ENCODE data around the gene EFEMP1. TPM values are rescaled to one million over a fixed set of nuclear protein-coding genes. Genes with fewer than 3 reads are reported as not detected.
"Not testable (repeated sequence)": the region's sequence is repeated elsewhere in the genome, so short reads cannot be mapped to it uniquely, and the experiment has no call there.

EFEMP1 gene
- total RNA-seq, 1 donor from 2014 or later, result 2.3 TPM

GRCh38 chr2:55843096-55843993 is 80.2 kb downstream of the EFEMP1 start:
- no peaks in the 10 kb centered on the region for H3K27me3 Mint-ChIP-seq (ENCODE audit: unreplicated experiment)
- no peaks in the 10 kb centered on the region for H3K4me1 Mint-ChIP-seq (ENCODE audit: unreplicated experiment)
- H3K4me3 Mint-ChIP-seq (ENCODE audit: unreplicated experiment), result no peak overlapping the region
- H3K36me3 Mint-ChIP-seq (ENCODE audit: low read depth, unreplicated experiment), result no peaks in the 10 kb centered on the region
- no peak for DNase-seq (ENCODE audit: low spot score)
- TF ChIP-seq, protein P1, sequence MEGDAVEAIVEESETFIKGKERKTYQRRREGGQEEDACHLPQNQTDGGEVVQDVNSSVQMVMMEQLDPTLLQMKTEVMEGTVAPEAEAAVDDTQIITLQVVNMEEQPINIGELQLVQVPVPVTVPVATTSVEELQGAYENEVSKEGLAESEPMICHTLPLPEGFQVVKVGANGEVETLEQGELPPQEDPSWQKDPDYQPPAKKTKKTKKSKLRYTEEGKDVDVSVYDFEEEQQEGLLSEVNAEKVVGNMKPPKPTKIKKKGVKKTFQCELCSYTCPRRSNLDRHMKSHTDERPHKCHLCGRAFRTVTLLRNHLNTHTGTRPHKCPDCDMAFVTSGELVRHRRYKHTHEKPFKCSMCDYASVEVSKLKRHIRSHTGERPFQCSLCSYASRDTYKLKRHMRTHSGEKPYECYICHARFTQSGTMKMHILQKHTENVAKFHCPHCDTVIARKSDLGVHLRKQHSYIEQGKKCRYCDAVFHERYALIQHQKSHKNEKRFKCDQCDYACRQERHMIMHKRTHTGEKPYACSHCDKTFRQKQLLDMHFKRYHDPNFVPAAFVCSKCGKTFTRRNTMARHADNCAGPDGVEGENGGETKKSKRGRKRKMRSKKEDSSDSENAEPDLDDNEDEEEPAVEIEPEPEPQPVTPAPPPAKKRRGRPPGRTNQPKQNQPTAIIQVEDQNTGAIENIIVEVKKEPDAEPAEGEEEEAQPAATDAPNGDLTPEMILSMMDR (IDR thresholded peaks at IDR 0.05; ENCODE audit: unreplicated experiment), result no peak
- H3K27ac Mint-ChIP-seq (ENCODE audit: unreplicated experiment), result no peak overlapping the region
- H3K9me3 Mint-ChIP-seq (ENCODE audit: unreplicated experiment), result no peaks in the 10 kb centered on the region

DNA sequence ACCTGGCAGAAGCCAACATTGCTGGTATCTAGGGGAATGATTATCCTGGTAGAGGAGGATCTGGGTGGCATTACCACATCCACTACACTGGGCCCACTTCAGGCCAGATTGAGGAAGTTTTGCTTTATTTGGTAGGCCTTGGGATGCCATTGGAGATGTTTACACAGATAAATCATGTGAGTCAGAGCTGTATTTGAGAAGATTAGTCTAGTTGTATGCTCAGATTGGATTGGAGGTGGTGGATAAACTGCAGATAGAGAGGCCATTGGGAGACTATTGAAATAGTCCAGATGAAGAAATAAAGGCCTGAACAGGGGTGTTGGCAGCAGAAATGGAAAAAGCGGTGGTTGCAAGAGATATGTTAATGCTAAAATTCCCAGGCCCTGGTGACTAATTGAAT is 81.5 kb downstream of the EFEMP1 start:
- TF ChIP-seq, protein P1 (IDR thresholded peaks at IDR 0.05; ENCODE audit: unreplicated experiment), result no peak
- H3K4me1 Mint-ChIP-seq (ENCODE audit: unreplicated experiment), result no peaks in the 10 kb centered on the region
- H3K4me3 Mint-ChIP-seq (ENCODE audit: unreplicated experiment), result no peak overlapping the region
- H3K27me3 Mint-ChIP-seq (ENCODE audit: unreplicated experiment), result no peaks in the 10 kb centered on the region
- no peaks in the 10 kb centered on the region for H3K36me3 Mint-ChIP-seq (ENCODE audit: low read depth, unreplicated experiment)
- no peak overlapping the region for H3K27ac Mint-ChIP-seq (ENCODE audit: unreplicated experiment)
- no peaks in the 10 kb centered on the region for H3K9me3 Mint-ChIP-seq (ENCODE audit: unreplicated experiment)
- no peak for DNase-seq (ENCODE audit: low spot score)

GRCh38 chr2:55840460-55840859 is 83.1 kb downstream of the EFEMP1 start:
- H3K4me1 Mint-ChIP-seq (ENCODE audit: unreplicated experiment), result no peaks in the 10 kb centered on the region

DNA sequence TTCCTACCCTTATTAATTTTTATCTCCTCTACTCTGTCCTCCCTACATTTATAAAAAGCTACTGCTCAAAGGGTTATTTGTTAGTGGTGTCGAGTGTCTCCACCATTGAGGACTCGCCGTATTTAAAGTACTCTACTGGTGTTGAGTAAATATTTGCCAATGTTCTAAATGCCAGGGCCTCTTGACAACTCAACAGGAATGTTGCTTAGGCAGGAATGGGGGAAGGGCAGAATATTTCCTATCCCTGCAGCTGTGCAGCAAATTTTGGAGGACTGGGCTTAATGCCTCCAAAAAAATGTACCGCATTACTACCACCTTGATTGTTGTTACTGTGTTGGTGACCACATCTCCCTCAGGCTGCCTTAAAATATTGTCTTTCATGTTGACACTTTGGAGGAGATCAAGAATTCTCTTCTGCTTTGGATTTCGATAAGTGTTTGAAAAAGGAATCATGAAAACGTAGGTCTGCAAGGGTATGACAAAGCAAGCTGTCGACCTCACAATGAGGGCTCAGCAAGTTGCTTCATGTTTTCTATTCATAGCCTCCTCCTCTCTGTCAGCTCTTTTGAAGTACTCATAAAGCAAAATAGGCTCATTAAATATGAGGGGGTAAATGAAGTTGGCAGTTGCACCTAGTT is 84.3 kb downstream of the EFEMP1 start:
- Mint-ChIP-seq H3K36me3 (ENCODE audit: low read depth, unreplicated experiment) (no peaks in the 10 kb centered on the region), H3K4me3 (ENCODE audit: unreplicated experiment) (no peak overlapping the region), H3K9me3 (ENCODE audit: unreplicated experiment) (no peaks in the 10 kb centered on the region), H3K27me3 (ENCODE audit: unreplicated experiment) (peaks cover 3% of the 10 kb centered on the region), H3K4me1 (ENCODE audit: unreplicated experiment) (no peaks in the 10 kb centered on the region), H3K27ac (ENCODE audit: unreplicated experiment) (no peak overlapping the region)
- no peak for DNase-seq (ENCODE audit: low spot score)
- TF ChIP-seq, protein P1 (IDR thresholded peaks at IDR 0.05; ENCODE audit: unreplicated experiment), result no peak

More at GRCh38 chr2:55840460-55840859, 83.1 kb downstream of the EFEMP1 start:
- no peak overlapping the region for H3K27ac Mint-ChIP-seq (ENCODE audit: unreplicated experiment)
- peaks cover 3% of the 10 kb centered on the region for H3K27me3 Mint-ChIP-seq (ENCODE audit: unreplicated experiment)
- H3K36me3 Mint-ChIP-seq (ENCODE audit: low read depth, unreplicated experiment), result no peaks in the 10 kb centered on the region
- no peak overlapping the region for H3K4me3 Mint-ChIP-seq (ENCODE audit: unreplicated experiment)
- TF ChIP-seq, protein P1 (IDR thresholded peaks at IDR 0.05; ENCODE audit: unreplicated experiment), result no peak
- DNase-seq (ENCODE audit: low spot score), result no peak
- H3K9me3 Mint-ChIP-seq (ENCODE audit: unreplicated experiment), result no peaks in the 10 kb centered on the region

DNA sequence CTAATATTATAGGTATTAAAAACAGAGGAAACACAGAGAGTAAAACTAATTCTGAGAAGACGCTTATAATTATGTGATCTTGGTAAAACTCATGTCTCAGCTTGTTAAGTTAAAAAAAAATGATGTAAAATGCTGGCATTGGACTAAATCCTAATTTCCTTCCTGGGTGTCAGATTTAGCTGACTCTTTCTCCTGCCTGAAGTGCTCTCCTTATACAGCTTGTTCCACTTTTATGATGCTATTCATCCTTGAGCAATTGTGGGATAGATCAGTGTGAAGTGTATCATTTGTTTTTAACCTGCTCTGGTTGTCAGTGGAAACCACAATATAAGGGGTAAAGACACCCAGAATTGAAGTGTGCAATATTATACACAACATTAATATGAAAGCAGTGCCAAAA is 84.9 kb downstream of the EFEMP1 start:
- Mint-ChIP-seq H3K4me3 (ENCODE audit: unreplicated experiment) (no peak overlapping the region), H3K4me1 (ENCODE audit: unreplicated experiment) (no peaks in the 10 kb centered on the region), H3K9me3 (ENCODE audit: unreplicated experiment) (no peaks in the 10 kb centered on the region), H3K27me3 (ENCODE audit: unreplicated experiment) (peaks cover 3% of the 10 kb centered on the region), H3K27ac (ENCODE audit: unreplicated experiment) (no peak overlapping the region), H3K36me3 (ENCODE audit: low read depth, unreplicated experiment) (no peaks in the 10 kb centered on the region)
- TF ChIP-seq, protein P1 (IDR thresholded peaks at IDR 0.05; ENCODE audit: unreplicated experiment), result no peak
- no peak for DNase-seq (ENCODE audit: low spot score)

DNA sequence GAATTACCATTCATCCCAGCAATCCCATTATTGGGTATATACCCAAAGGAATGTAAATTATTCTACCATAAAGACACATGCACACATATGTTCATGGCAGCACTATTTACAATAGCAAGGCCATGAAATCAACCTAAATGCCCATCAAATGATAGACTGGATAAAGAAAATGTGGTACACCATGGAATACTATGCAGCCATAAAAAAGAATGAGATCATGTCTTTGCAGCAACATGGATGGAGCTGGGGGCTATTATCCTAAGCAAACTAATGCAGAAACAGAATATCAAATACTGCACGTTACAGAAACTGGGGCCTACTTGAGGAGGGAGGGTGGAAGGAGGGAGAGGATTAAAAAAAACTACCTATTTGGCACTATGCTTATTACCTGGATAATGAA is 85.5 kb downstream of the EFEMP1 start:
- not testable (repeated sequence) for H3K9me3 Mint-ChIP-seq (ENCODE audit: unreplicated experiment); H3K36me3 Mint-ChIP-seq (ENCODE audit: low read depth, unreplicated experiment); H3K4me3 Mint-ChIP-seq (ENCODE audit: unreplicated experiment); H3K4me1 Mint-ChIP-seq (ENCODE audit: unreplicated experiment); DNase-seq (ENCODE audit: low spot score); H3K27ac Mint-ChIP-seq (ENCODE audit: unreplicated experiment); H3K27me3 Mint-ChIP-seq (ENCODE audit: unreplicated experiment)

Data from endothelial cell (in vitro differentiated cells).